ENCODE data around the gene EWSR1.

EWSR1 gene

GRCh38 chr22:29309332-29310064 is 41.4 kb downstream of the EWSR1 start:
- Histone ChIP-seq H3K4me1 (ENCODE audit: insufficient read depth, low read length, poor library complexity, severe bottlenecking) (peaks cover 31% of the 10 kb centered on the region), H3K9me3 (ENCODE audit: insufficient read depth, low read depth, low read length) (no peaks in the 10 kb centered on the region), H3K27me3 (ENCODE audit: insufficient read depth, low read length, poor library complexity, severe bottlenecking) (no peaks in the 10 kb centered on the region), H3K9ac (ENCODE audit: low read depth, low read length, poor library complexity, severe bottlenecking) (peak overlapping the region; percentile 75), H3K4me2 (ENCODE audit: low read depth, low read length, poor library complexity, severe bottlenecking) (peak overlapping the region; percentile 91), H2AFZ (ENCODE audit: low read length) (peak overlapping the region; percentile 67; the same call in 1 of the 2 replicates), H3K9me2 (replicated peaks; ENCODE audit: low read depth, low read length) (no peaks in the 10 kb centered on the region), H3K36me3 (ENCODE audit: insufficient read depth, low read length) (no peaks in the 10 kb centered on the region), H3F3A (ENCODE audit: low read depth) (no peaks in the 10 kb centered on the region; the same call in 1 of the 2 replicates), H4K20me1 (ENCODE audit: insufficient read depth, low read length, poor library complexity, severe bottlenecking) (no peaks in the 10 kb centered on the region), H3K4me3 (ENCODE audit: low read length, poor library complexity, severe bottlenecking) (peak overlapping the region; percentile 90), H3K79me2 (ENCODE audit: insufficient read depth, low read length) (no peaks in the 10 kb centered on the region)
- no peak for TF ChIP-seq EZH2phosphoT487 (IDR thresholded peaks at IDR 0.05; ENCODE audit: borderline replicate concordance)
- no peak for TF ChIP-seq CTCF (conservative IDR thresholded peaks at IDR 0.05; ENCODE audit: low read length)

- no peak overlapping the region for H3K4me3 ChIP-seq (ENCODE audit: low read length, poor library complexity, severe bottlenecking)
Measured at GRCh38 chr22:29310065-29310862, 42.2 kb downstream of the EWSR1 start.

GRCh38 chr22:29310863-29311339 is 42.8 kb downstream of the EWSR1 start:
- no peaks in the 10 kb centered on the region; the same call in 1 of the 2 replicates for H3F3A ChIP-seq (ENCODE audit: low read depth)
- no peaks in the 10 kb centered on the region for H4K20me1 ChIP-seq (ENCODE audit: insufficient read depth, low read length, poor library complexity, severe bottlenecking)
- H3K4me3 ChIP-seq (ENCODE audit: low read length, poor library complexity, severe bottlenecking): no peak overlapping the region
- H3K9ac ChIP-seq (ENCODE audit: low read depth, low read length, poor library complexity, severe bottlenecking): no peak overlapping the region
- no peak overlapping the region for H2AFZ ChIP-seq (ENCODE audit: low read length)
- no peaks in the 10 kb centered on the region for H3K9me2 ChIP-seq (replicated peaks; ENCODE audit: low read depth, low read length)
- H3K4me1 ChIP-seq (ENCODE audit: insufficient read depth, low read length, poor library complexity, severe bottlenecking): peaks cover 29% of the 10 kb centered on the region
- no peaks in the 10 kb centered on the region for H3K27me3 ChIP-seq (ENCODE audit: insufficient read depth, low read length, poor library complexity, severe bottlenecking)
- H3K36me3 ChIP-seq (ENCODE audit: insufficient read depth, low read length): no peaks in the 10 kb centered on the region
- no peaks in the 10 kb centered on the region for H3K9me3 ChIP-seq (ENCODE audit: insufficient read depth, low read depth, low read length)
- no peak for TF ChIP-seq CTCF (conservative IDR thresholded peaks at IDR 0.05; ENCODE audit: low read length)
- TF ChIP-seq EZH2phosphoT487 (IDR thresholded peaks at IDR 0.05; ENCODE audit: borderline replicate concordance): no peak
- H3K4me2 ChIP-seq (ENCODE audit: low read depth, low read length, poor library complexity, severe bottlenecking): no peak overlapping the region
- H3K79me2 ChIP-seq (ENCODE audit: insufficient read depth, low read length): no peaks in the 10 kb centered on the region

More at GRCh38 chr22:29310065-29310862, 42.2 kb downstream of the EWSR1 start:
- H3K27me3 ChIP-seq (ENCODE audit: insufficient read depth, low read length, poor library complexity, severe bottlenecking): no peaks in the 10 kb centered on the region
- H3K36me3 ChIP-seq (ENCODE audit: insufficient read depth, low read length): no peaks in the 10 kb centered on the region
- peaks cover 31% of the 10 kb centered on the region for H3K4me1 ChIP-seq (ENCODE audit: insufficient read depth, low read length, poor library complexity, severe bottlenecking)
- no peaks in the 10 kb centered on the region for H3K79me2 ChIP-seq (ENCODE audit: insufficient read depth, low read length)
- no peaks in the 10 kb centered on the region for H4K20me1 ChIP-seq (ENCODE audit: insufficient read depth, low read length, poor library complexity, severe bottlenecking)
- H3K9me3 ChIP-seq (ENCODE audit: insufficient read depth, low read depth, low read length): no peaks in the 10 kb centered on the region
- H3K9me2 ChIP-seq (replicated peaks; ENCODE audit: low read depth, low read length): no peaks in the 10 kb centered on the region
- H2AFZ ChIP-seq (ENCODE audit: low read length): no peak overlapping the region
- TF ChIP-seq CTCF (conservative IDR thresholded peaks at IDR 0.05; ENCODE audit: low read length): no peak
- TF ChIP-seq EZH2phosphoT487 (IDR thresholded peaks at IDR 0.05; ENCODE audit: borderline replicate concordance): no peak
- H3K4me2 ChIP-seq (ENCODE audit: low read depth, low read length, poor library complexity, severe bottlenecking): no peak overlapping the region
- no peaks in the 10 kb centered on the region; the same call in 1 of the 2 replicates for H3F3A ChIP-seq (ENCODE audit: low read depth)
- H3K9ac ChIP-seq (ENCODE audit: low read depth, low read length, poor library complexity, severe bottlenecking): no peak overlapping the region

All from Loucy (cell line).